Fibroblast of villous mesenchyme (primary cell): ENCODE results near the gene SLC35B3. TPM values are rescaled to one million over a fixed set of nuclear protein-coding genes. Genes with fewer than 3 reads are reported as not detected.
"Not testable (repeated sequence)": the region's sequence is repeated elsewhere in the genome, so short reads cannot be mapped to it uniquely, and the experiment has no call there.

ENCODE experiments used
- DNase-seq: peaks from one replicate; pipeline ENCODE4 v3.0.0-alpha.2; 2010; ENCODE audit warnings: low read depth
- H3K4me3 ChIP-seq: 2 replicates; pipeline ENCODE4 v1.5.1; 2011; ENCODE audit warnings: low read depth, mild to moderate bottlenecking, low read length
- total RNA-seq: library from RNA; depleted of rRNA; stranded (reverse); fragments of >200 nt; gene quantifications from 2 replicates; pipeline ENCODE4 v1.2.3, GENCODE V29; 2012
- TF ChIP-seq, protein P1 (sequence below): IDR thresholded peaks from 2 replicates; pipeline ENCODE4 v1.5.1; 2012; ENCODE audit warnings: low read depth, mild to moderate bottlenecking, low read length; ENCODE audit not compliant: insufficient read depth

The SLC35B3 gene
- total RNA-seq, 1 donor = 29.8 TPM

- no peak for DNase-seq
- H3K4me3 ChIP-seq = no peak overlapping the region
- TF ChIP-seq, protein P1, sequence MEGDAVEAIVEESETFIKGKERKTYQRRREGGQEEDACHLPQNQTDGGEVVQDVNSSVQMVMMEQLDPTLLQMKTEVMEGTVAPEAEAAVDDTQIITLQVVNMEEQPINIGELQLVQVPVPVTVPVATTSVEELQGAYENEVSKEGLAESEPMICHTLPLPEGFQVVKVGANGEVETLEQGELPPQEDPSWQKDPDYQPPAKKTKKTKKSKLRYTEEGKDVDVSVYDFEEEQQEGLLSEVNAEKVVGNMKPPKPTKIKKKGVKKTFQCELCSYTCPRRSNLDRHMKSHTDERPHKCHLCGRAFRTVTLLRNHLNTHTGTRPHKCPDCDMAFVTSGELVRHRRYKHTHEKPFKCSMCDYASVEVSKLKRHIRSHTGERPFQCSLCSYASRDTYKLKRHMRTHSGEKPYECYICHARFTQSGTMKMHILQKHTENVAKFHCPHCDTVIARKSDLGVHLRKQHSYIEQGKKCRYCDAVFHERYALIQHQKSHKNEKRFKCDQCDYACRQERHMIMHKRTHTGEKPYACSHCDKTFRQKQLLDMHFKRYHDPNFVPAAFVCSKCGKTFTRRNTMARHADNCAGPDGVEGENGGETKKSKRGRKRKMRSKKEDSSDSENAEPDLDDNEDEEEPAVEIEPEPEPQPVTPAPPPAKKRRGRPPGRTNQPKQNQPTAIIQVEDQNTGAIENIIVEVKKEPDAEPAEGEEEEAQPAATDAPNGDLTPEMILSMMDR = no peak
Measured at GRCh38 chr6:8420031-8420588, 15.2 kb downstream of the SLC35B3 start.

DNA sequence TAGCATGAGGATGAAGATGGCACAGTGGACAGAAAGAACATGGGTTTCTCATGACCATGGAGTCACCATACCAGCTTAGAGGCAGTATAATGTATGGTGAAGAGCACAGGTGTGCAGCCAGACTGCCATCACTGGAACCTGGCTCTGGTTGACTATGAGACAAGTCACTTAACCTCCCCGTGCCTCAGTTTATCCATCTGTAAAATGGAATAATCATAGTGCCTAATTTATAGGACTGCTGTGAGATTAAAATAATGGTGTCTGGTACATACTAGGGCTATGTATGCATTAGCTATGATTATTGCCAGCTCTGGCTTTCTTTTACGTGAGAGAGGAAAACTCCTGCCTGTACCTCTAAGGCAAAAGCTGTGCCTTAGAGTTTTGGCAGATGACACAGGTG, 19.4 kb downstream of the SLC35B3 start:
- H3K4me3 ChIP-seq = no peak overlapping the region
- TF ChIP-seq, protein P1 = no peak
- no peak for DNase-seq

DNA sequence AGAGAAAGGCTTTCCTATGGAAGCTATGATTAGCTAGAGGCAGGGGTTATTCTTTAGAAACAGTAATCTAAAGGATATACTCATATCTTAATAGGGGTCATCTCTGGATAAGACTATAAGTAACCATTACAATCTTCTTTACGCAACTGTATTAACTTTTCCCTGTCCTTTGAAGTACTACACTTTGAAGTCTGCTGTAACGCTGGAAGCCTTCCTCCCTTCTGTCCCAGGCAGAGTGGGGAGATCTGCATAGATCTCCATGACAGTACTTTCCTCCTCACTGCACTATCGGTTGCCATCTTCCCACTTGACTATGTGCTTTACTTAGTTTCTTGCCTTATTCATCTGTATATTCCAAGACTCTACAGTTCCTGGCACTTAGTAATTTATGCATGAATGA, 20.1 kb downstream of the SLC35B3 start:
- H3K4me3 ChIP-seq = no peak overlapping the region
- TF ChIP-seq, protein P1 = no peak
- no peak for DNase-seq

- H3K4me3 ChIP-seq = no peak overlapping the region
- TF ChIP-seq, protein P1 = no peak
Measured at GRCh38 chr6:8414844-8415243, 20.5 kb downstream of the SLC35B3 start.

DNA sequence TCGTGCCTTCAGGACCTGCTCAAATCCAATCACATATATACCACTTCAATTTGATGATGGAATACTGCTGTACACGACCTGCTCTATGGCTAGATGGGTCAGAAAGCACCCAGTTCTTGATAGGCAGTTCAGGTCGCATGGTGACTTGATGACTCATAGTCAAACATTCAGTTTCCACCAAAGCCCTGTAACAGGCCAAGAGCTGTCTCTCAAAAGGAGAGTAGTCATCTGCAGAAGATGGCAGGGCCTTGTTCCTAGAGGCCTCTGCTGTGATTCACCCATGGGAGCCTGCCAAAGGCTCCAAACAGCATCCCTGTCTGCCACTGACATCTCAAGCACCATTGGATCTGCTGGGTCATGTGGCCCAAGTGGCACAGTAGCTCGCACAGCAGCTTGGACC, 29.4 kb downstream of the SLC35B3 start:
- H3K4me3 ChIP-seq, DNase-seq: not testable (repeated sequence)

More at GRCh38 chr6:8414844-8415243, 20.5 kb downstream of the SLC35B3 start:
- no peak for DNase-seq

- H3K4me3 ChIP-seq = no peak overlapping the region
- TF ChIP-seq, protein P1 = no peak
- DNase-seq = no peak
Measured at GRCh38 chr6:8402546-8402945, 32.8 kb downstream of the SLC35B3 start.

DNA sequence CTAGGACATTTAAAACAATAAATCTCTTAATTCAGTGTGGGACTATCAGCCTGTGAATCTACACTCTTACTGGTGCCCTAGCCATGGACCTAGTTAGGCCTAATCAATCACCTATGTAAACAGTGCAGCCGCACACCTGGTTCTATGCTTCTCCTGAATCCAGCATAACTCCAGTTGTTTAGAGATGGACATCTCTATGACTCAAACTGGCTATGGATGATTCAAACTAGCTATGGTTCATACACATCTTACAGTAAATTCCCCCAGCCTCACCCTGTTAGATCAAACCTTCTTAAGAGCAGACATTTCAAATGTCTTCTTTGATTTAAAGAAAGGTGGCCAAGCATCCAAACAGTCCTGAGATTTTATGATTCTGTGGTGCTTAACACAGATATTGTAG, 34.7 kb downstream of the SLC35B3 start:
- TF ChIP-seq, protein P1 = no peak
- DNase-seq = no peak

More for the DNA sequence above, 34.7 kb downstream of the SLC35B3 start:
- H3K4me3 ChIP-seq = no peak overlapping the region
